Right forelimb (tissue), 1 donor: Measurements from ENCODE around the gene JAGN1.
"Not testable (repeated sequence)": the region's sequence is repeated elsewhere in the genome, so short reads cannot be mapped to it uniquely, and the experiment has no call there.

Experiments used
- DNase-seq: peaks from one replicate; pipeline ENCODE4 v3.0.0-alpha.2; 2018

The JAGN1 gene

DNA sequence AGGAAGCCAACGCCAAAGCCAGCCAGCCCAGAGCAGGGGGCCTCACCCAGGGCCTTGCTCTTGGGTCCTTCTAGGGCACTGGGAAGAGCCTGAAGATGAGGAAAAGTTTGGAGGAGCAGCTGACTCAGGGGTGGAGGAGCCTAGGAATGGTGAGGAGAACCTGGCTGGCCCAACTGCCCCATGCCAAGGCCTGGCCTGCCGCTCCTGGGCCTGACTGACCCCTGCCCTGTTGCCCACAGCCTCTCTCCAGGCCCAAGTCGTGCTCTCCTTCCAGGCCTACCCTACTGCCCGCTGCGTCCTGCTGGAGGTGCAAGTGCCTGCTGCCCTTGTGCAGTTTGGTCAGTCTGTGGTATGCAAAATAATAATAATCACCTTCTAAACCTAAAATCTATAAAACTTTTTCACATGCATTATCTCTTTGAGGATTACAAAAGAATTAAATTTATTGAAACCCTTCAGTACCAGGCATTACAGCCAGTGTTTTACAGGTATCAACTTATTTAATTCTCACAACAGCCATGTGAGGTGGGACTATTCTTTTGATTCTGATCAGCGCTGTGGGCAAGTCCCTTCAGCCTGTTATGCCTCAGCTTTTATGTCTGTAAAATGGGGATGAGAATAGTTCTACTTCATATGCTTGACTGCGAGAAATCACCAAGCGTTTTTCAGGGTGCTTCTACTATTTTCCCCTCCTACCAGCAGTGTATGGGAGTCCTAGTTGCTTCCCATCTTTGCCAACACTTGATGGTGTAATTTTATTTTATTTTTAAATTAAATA, 28.0 kb downstream of the JAGN1 start:
- no peak for DNase-seq

DNA sequence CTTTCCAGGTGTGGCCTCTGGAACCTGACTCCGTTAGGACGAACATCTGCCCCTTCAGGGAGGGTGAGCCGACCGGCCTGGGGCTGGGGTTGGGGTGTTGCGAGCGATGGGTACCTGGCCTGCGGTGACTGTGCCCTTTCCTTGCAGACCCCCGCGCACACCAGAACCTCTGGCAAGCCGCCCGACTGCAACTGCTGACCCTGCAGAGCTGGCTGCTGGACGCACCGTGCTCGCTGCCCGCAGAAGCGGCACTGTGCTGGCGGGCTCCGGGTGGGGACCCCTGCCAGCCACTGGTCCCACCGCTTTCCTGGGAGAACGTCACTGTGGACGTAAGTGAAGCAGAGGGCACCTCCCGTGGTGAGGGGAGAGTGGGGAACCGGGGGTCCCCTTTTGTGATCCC, 37.7 kb downstream of the JAGN1 start:
- DNase-seq, result no peak

DNA sequence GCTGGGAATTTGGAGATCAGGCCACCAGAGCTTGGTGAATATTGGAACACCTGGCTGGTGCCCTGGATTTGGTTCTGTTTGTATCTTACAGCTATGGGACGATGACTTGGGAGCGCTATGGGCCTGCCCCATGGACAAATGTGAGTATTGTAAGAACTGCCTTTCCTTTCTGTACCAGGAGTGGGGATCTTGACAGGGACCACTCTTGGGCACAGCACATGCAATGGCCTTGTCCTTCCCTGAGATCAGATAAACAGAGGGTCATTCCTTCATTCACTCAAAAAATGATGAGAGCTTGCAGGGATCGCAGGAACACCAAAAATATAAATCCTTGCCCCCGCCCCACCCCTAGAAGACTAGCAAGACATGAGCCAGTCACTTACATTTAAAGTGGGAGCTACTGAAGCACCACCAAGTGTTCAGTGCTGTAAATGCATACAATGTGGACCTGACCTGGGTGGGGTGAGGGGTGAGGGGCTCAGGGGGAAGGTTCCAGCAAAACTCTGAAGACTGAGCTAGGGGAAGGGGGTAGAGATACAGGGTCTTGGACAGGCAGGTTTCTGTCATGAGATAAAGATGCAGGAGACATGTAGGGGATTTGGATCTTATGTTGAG, 40.5 kb downstream of the JAGN1 start:
- no peak for DNase-seq

DNA sequence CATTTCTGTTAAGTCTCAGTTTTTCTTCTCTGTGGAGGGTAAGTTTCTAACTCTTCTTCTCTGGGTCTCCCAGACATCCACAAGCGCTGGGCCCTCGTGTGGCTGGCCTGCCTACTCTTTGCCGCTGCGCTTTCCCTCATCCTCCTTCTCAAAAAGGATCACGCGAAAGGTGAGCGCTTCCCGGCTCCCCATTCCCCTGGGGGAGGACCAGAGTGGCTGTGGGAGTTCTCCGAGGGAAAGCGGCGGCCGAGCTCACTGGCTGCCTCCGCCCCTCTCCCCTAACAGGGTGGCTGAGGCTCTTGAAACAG, 42.1 kb downstream of the JAGN1 start:
- DNase-seq, result no peak

DNA sequence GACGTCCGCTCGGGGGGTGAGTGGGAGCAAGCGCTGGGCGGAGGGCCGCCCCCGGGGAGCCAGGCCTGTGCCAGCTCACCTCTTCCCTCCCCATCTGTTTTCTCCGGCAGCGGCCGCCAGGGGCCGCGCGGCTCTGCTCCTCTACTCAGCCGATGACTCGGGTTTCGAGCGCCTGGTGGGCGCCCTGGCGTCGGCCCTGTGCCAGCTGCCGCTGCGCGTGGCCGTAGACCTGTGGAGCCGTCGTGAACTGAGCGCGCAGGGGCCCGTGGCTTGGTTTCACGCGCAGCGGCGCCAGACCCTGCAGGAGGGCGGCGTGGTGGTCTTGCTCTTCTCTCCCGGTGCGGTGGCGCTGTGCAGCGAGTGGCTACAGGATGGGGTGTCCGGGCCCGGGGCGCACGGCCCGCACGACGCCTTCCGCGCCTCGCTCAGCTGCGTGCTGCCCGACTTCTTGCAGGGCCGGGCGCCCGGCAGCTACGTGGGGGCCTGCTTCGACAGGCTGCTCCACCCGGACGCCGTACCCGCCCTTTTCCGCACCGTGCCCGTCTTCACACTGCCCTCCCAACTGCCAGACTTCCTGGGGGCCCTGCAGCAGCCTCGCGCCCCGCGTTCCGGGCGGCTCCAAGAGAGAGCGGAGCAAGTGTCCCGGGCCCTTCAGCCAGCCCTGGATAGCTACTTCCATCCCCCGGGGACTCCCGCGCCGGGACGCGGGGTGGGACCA, 42.6 kb downstream of the JAGN1 start:
- peak; percentile 85 for DNase-seq

DNA sequence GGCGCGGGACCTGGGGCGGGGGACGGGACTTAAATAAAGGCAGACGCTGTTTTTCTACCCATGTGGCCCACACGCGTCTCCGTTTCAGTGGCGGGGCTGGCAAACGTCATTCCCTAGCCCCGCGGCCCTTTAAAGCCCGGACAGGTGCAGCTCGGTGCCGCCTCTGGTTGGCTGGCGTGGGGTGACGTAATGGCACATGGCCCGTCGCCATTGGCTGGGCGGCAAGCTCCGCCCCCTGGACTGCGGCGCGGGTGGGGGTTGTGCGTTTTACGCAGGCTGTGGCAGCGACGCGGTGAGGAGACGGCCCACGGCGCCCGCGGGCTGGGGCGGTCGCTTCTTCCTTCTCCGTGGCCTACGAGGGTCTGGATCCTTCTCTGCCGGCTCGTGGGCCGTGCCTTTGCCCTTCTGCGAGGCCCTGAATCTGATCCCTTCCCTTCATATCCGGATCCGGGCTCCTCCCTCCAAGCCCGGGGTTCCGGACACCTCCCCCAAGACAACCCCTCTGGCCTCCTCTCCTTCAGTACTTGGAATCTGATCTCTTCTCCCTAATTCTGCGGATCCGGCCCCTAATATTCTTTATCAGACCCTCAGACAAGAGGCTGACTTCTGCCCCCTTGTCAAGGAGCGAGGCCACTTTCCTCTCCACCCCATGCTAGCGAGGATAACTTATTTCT, 43.3 kb downstream of the JAGN1 start, which contains the start of gene CRELD1:
Gene CRELD1, plus strand, starts transcription at position 274 of the 674 bp plus-strand sequence. CDS start 605 bp downstream, outside the sequence.
- peak; percentile 98 for DNase-seq

DNA sequence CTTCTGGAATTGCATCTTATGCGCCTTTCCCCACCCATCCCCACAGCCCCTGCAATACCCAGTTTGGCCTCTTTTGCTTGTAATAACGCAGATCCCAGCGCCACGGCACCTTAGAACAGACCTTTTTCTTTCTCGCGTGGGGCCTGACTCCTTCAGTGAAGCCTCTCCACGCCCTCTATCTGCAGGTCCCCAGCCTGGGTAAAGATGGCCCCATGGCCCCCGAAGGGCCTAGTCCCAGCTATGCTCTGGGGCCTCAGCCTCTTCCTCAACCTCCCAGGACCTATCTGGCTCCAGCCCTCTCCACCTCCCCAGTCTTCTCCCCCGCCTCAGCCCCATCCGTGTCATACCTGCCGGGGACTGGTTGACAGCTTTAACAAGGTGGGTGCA, 43.8 kb downstream of the JAGN1 start:
- DNase-seq, result no peak

DNA sequence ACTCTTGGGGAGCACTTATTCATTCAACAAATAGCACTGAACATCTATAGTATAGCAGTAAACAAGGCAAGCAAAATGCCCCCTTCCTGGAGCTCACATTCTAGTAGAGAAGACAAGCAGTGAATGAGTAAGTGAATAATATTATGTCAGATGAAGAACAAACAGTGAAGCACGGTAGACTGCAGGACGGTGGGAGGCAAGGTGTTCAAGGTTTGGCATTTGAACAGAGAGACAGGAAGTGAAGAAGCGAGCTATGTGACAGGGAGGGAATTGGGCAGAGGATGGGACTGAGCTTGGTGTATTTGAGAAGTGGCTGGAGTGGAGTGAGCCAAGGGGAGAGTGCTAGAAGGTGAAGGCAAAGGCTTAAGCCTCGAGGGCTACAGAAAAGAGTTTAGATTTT, 44.6 kb downstream of the JAGN1 start:
- DNase-seq, result no peak

DNA sequence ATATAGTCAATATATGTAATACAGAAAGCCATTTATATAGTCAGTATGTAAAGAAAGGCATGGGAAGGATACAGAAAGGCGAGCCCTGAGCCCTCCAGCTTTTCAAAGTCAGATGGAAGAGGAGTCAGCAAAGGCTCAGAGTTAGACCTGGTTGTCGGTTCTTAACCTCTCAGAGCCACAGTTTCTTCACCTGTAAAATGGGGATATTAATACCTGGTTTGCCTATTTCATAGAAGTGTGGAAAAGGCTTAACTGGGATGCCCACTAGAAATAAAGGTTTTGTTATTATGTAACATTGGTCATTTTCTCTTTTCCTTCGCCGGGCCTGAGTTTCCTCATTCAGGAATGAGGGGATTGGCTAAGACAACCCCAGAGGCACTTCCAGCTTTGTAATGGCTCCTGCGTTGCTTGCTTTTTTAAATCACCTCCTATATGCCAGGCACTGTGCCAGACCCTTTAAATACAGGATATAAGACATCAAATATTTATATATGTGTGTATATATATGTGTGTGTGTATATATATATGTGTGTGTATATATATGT, 45.6 kb downstream of the JAGN1 start:
- DNase-seq, result no peak

DNA sequence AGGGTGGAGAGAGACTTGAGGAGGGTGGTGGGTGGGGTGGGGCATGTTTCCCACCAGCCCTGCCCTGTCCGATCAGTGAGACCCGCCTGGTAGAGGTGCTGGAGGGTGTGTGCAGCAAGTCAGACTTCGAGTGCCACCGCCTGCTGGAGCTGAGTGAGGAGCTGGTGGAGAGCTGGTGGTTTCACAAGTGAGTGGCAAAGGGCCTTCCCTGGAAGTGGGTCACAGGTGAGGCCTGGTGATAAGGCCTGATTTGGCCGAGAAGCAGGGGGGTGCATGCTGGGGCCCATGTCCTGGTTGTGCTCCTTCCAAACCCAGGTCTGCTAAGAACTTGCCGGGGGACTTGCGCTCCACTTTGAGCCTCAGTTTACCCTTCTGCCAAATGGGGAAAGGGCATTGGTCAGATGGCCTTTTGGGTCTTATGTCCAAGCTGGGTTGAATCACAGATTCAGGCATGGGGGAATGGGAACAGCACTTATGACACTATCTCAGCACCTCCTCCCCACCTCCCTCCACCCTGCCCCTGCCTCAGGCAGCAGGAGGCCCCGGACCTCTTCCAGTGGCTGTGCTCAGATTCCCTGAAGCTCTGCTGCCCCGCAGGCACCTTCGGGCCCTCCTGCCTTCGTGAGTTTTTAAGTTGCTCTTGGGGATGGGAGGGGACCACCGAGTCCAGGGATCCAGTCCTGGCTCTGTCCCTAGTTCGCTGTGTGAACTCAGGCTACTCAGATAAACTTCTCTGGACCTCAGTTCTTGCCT, 47.3 kb downstream of the JAGN1 start:
- DNase-seq, result no peak

DNA sequence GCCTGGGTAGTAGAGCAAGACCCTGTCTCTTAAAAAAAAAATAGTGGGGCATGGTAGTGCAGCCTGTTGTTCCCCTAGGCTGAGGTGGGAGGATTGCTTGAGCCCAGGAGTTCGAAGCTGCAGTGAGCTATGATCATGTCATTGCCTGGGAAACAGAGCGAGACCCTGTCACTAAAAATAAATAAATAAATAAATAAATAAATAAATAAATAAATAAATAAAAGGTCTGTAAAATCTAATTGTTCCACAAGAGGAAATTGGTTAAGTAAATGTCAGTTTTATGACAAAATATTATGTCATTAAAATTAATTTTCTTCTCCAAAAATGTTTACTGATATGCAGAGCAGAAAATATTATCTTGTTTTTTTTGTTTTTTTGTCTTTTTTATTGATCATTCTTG, 48.6 kb downstream of the JAGN1 start:
- no peak for DNase-seq

DNA sequence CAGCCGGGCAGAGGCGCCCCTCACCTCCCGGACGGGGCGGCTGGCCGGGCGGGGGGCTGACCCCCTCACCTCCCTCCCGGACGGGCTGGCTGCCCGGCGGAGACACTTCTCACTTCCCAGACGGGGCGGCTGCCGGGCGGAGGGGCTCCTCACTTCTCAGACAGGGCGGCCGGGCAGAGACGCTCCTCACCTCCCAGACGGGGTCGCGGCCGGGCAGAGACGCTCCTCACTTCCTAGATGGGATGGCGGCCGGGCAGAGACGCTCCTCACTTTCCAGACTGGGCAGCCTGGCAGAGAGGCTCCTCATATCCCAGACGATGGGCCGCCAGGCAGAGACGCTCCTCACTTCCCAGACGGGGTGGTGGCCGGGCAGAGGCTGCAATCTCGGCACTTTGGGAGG, 49.5 kb downstream of the JAGN1 start:
- not testable (repeated sequence) for DNase-seq

DNA sequence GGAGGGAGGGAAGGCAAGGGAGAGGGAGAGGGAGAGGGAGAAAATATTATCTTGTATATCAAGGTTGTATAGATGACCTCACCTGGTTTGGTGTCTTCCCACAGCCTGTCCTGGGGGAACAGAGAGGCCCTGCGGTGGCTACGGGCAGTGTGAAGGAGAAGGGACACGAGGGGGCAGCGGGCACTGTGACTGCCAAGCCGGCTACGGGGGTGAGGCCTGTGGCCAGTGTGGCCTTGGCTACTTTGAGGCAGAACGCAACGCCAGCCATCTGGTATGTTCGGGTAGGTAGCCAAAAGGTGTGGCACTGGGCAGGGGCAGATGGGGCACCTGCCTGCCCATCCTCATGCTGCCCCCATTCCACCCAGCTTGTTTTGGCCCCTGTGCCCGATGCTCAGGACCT, 50.3 kb downstream of the JAGN1 start:
- DNase-seq, result no peak

DNA sequence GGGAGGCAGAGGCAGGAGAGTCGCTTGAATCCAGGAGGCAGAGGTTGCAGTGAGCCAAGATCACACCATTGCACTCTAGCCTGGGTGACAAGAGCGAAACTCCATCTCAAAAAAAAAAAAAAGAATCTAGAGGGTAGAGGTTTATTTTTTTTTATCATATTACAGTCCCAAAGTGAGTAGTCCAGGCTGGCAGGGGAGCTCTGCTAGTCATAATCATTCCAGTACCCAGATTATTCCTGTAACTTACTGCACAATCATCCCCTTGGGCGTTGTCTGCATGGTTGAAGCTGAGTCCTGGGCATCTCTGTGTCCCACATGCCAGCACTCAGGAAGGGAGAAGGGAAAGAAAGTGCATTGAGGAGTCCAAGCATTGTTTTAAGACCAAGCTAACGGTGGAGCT, 51.8 kb downstream of the JAGN1 start:
- no peak for DNase-seq

DNA sequence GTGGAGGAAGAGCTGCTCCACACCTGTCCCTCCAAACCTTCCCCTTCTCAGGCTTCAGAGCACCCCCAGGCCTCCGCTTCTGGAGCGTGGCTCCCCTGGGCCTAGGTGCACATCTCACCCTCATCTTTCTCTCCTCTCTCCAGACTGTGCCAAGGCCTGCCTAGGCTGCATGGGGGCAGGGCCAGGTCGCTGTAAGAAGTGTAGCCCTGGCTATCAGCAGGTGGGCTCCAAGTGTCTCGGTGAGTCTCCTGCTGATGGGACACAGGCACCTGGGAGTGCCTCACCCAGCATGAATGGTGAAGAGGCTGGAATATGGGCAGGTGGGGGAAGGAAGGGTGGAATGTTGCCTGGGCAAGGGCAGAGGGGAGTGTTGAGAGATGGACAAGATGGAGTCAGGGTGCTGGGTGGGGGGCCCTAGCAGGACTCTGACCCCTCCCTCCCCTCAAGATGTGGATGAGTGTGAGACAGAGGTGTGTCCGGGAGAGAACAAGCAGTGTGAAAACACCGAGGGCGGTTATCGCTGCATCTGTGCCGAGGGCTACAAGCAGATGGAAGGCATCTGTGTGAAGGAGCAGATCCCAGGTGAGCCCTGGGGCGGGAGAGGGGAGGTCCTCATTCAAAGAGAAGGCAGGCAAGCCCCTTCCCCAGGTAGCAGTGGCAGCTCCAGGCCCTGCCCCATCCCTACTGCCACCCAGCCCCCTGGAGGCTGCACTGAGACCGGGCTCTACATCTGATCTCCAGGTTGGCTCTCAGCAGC, 52.7 kb downstream of the JAGN1 start:
- DNase-seq, result no peak
